B cell (primary cell): ENCODE data around the gene ZNF407. TPM values are rescaled to one million over a fixed set of nuclear protein-coding genes. Genes with fewer than 3 reads are reported as not detected.

Source experiments
- ATAC-seq: fragments of 200-7000 bp; cut with Tn5 transposase; one replicate; pipeline ENCODE4 v1.10.0; 2021; ENCODE audit warnings: low read depth, mild to moderate bottlenecking, moderate number of reproducible peaks, moderate library complexity
- CTCF ChIA-PET: fragments of 350-600 bp; sonication (Branson Sonifier 250); formaldehyde crosslinking; loops from one replicate; lab custom pipeline; 2021; ENCODE audit warnings: antibody characterized with exemption, inconsistent platforms; lab: Charles Lee
- POLR2A ChIA-PET: fragments of 350-600 bp; sonication (Branson Sonifier 250); formaldehyde crosslinking; loops from one replicate; lab custom pipeline; 2021; ENCODE audit warnings: antibody characterized with exemption; lab: Charles Lee
- DNase-seq: peaks from one replicate; pipeline ENCODE4 v3.0.0; 2013
- H2AFZ ChIP-seq: 2 replicates; pipeline ENCODE4 v1.6.1; 2012; ENCODE audit warnings: mild to moderate bottlenecking, low read depth, low read length; ENCODE audit not compliant: insufficient read depth, poor library complexity, severe bottlenecking
- H3K27ac ChIP-seq, 2 donors: 1 replicate in 1 of 2; 2 replicates in 1 of 2; pipeline ENCODE4 v1.5.1; 2012 to 2013; ENCODE audit warnings: low read length in 2 of 2, mild to moderate bottlenecking in 2 of 2, moderate library complexity in 1 of 2
- H3K27me3 ChIP-seq, 4 experiments: fragments of 200-600 bp in 1 of 4; sonication (generic) in 1 of 4; replicated peaks in 1 of 4; 1 replicate in 2 of 4; 2 replicates in 2 of 4; pipeline versions ENCODE4 v1.6.1 to v1.7.0; 2013 to 2016; ENCODE audit warnings: low read length in 3 of 4, mild to moderate bottlenecking in 2 of 4, mixed read lengths in 1 of 4, moderate library complexity in 1 of 4; ENCODE audit not compliant: insufficient read depth in 4 of 4, control insufficient read depth in 3 of 4; ENCODE audit errors: control extremely low read depth in 1 of 4
- H3K36me3 ChIP-seq, 2 experiments: replicated peaks in 1 of 2; 1 replicate in 1 of 2; 2 replicates in 1 of 2; pipeline versions ENCODE4 v1.6.1 to v1.7.1; 2013; ENCODE audit warnings: low read length in 1 of 2; ENCODE audit not compliant: insufficient read depth in 2 of 2, control insufficient read depth in 1 of 2; ENCODE audit errors: control extremely low read depth in 1 of 2, extremely low read depth in 1 of 2
- H3K4me1 ChIP-seq, 2 donors: fragments of 200-600 bp in 1 of 2; sonication (generic) in 1 of 2; 1 replicate in 1 of 2; 2 replicates in 1 of 2; pipeline versions ENCODE4 v1.5.1 to v1.6.1; 2013 to 2017; ENCODE audit warnings: low read length in 2 of 2; ENCODE audit not compliant: control insufficient read depth in 2 of 2, insufficient read depth in 2 of 2
- H3K4me2 ChIP-seq: replicated peaks from 2 replicates; pipeline ENCODE3; 2012; ENCODE audit warnings: mild to moderate bottlenecking, low read depth, low read length; ENCODE audit not compliant: poor library complexity, severe bottlenecking
- H3K4me3 ChIP-seq, 5 experiments: fragments of 200-600 bp in 1 of 5; sonication (generic) in 1 of 5; 1 replicate in 3 of 5; 2 replicates in 2 of 5; pipeline versions ENCODE4 v1.5.1 to v1.7.0; 2011 to 2016; ENCODE audit warnings: low read length in 4 of 5, mild to moderate bottlenecking in 4 of 5, low read depth in 2 of 5, control low read depth in 1 of 5, moderate library complexity in 1 of 5; ENCODE audit not compliant: insufficient read depth in 1 of 5; ENCODE audit errors: control extremely low read depth in 1 of 5, extremely low read depth in 1 of 5
- H3K79me2 ChIP-seq: fragments of 200-600 bp; sonication (generic); one replicate; pipeline ENCODE4 v1.6.0; 2016; ENCODE audit warnings: low read length; ENCODE audit not compliant: control insufficient read depth, insufficient read depth
- H3K9ac ChIP-seq: fragments of 200-600 bp; sonication (generic); 2 replicates; pipeline ENCODE4 v1.6.1; 2017; ENCODE audit warnings: mild to moderate bottlenecking, low read length, moderate library complexity
- H3K9me3 ChIP-seq, 3 donors: one replicate each; pipeline versions ENCODE4 v1.6.1 to v1.7.1; 2013; ENCODE audit warnings: low read length in 2 of 3; ENCODE audit not compliant: control insufficient read depth in 2 of 3, insufficient read depth in 1 of 3; ENCODE audit errors: control extremely low read depth in 1 of 3
- H4K20me1 ChIP-seq: 2 replicates; pipeline ENCODE4 v1.6.0; 2012; ENCODE audit warnings: mild to moderate bottlenecking, low read length; ENCODE audit not compliant: insufficient read depth, control insufficient read depth, poor library complexity, severe bottlenecking
- H3K27ac Mint-ChIP-seq: one replicate; pipeline ENCODE4 v1.8.0; 2021; ENCODE audit warnings: mixed read lengths
- H3K27me3 Mint-ChIP-seq: one replicate; pipeline ENCODE4 v1.8.0; 2021; ENCODE audit warnings: mixed read lengths
- H3K4me1 Mint-ChIP-seq: one replicate; pipeline ENCODE4 v1.8.0; 2021; ENCODE audit warnings: mixed read lengths
- H3K4me3 Mint-ChIP-seq: one replicate; pipeline ENCODE4 v1.8.0; 2021; ENCODE audit warnings: mixed read lengths
- H3K9me3 Mint-ChIP-seq: one replicate; pipeline ENCODE4 v1.8.0; 2022; ENCODE audit warnings: mixed read lengths; ENCODE audit not compliant: insufficient read depth
- CTCF ChIP-seq: fragments of 200-600 bp; IDR thresholded peaks from one replicate; pipeline ENCODE4 v1.8.0; 2022; ENCODE audit warnings: antibody characterized with exemption, mild to moderate bottlenecking
- EZH2 ChIP-seq: IDR thresholded peaks from 2 replicates; pipeline ENCODE4 v1.6.1; 2012; ENCODE audit warnings: borderline replicate concordance, low read depth, mild to moderate bottlenecking, moderate library complexity, low read length; ENCODE audit not compliant: insufficient read depth, poor library complexity, severe bottlenecking
- WGBS: methylation state at CpG from one replicate; pipeline ENCODE4 v1.1.5; 2013; ENCODE audit warnings: missing lambda C conversion rate; ENCODE audit not compliant: insufficient coverage; 5-methylcytosine and 5-hydroxymethylcytosine counted together
- intact Hi-C: fragments of 100-400 bp; cut with micrococcal nuclease; formaldehyde crosslinking; loops from one replicate; pipeline ENCODE4 v1.10.0; 2022
- polyA plus RNA-seq: library from polyadenylated mRNA; depleted of rRNA; stranded (reverse); fragments of >200 nt; gene quantifications from 2 replicates; pipeline ENCODE4 v1.2.3, GENCODE V29; 2012
- total RNA-seq, 2 donors: library from RNA; stranded (reverse); fragments of 120-200 nt in 1 of 2; gene quantifications; 1 replicate in 1 of 2; 2 replicates in 1 of 2; pipeline versions ENCODE4 v1.2.3 to v1.2.4, GENCODE V29; 2013 to 2022

ZNF407 gene
- total and polyA plus RNA-seq, 2 donors (not counting 1 experiment from before 2014, with no cell fraction given) = 4.5 to 37.1 TPM

- H3K36me3 ChIP-seq = peaks cover 0 to 6% of the 10 kb centered on the region in 2 experiments
- H3K9ac ChIP-seq = no peak overlapping the region
- Mint-ChIP-seq H3K27me3 (no peaks in the 10 kb centered on the region), H3K4me3 (no peak overlapping the region), H3K4me1 (no peaks in the 10 kb centered on the region), H3K27ac (no peak overlapping the region), H3K9me3 (no peaks in the 10 kb centered on the region)
- no peaks in the 10 kb centered on the region for H3K27me3 ChIP-seq
- TF ChIP-seq EZH2 (no peak), CTCF (no peak)
- DNase-seq = no peak
- peaks cover 0 to 6% (median 0%) of the 10 kb centered on the region in 3 donors for H3K9me3 ChIP-seq
- no peaks in the 10 kb centered on the region for H3K79me2 ChIP-seq
- H3K4me2 ChIP-seq = no peak overlapping the region
- 96% methylated on average over 3 of the region's 10 CpGs for WGBS
- ChIA-PET CTCF (interaction anchor here (0.6 kb wide), 1 partner anchor 8 kb away, joined by 3 read pairs; no protein-coding TSS in a partner anchor), POLR2A (no interaction called here)
- H3K4me3 ChIP-seq = no peak overlapping the region
- no peak overlapping the region for H3K27ac ChIP-seq
- no peaks in the 10 kb centered on the region for H4K20me1 ChIP-seq
- H2AFZ ChIP-seq = no peak overlapping the region
- no peaks in the 10 kb centered on the region for H3K4me1 ChIP-seq
- ATAC-seq = no peak
- intact Hi-C loops = no loop called here
Observed at GRCh38 chr18:75057169-75057960, 459.7 kb downstream of the ZNF407 start.

- Mint-ChIP-seq H3K9me3 (no peaks in the 10 kb centered on the region), H3K27ac (no peak overlapping the region), H3K27me3 (no peaks in the 10 kb centered on the region), H3K4me3 (no peak overlapping the region), H3K4me1 (no peaks in the 10 kb centered on the region)
- H3K79me2 ChIP-seq = no peaks in the 10 kb centered on the region
- WGBS = 98% methylated on average over 12 of the region's 21 CpGs
- peaks cover 0 to 22% of the 10 kb centered on the region in 2 experiments for H3K36me3 ChIP-seq
- no peak overlapping the region for H2AFZ ChIP-seq
- no peak for ATAC-seq
- no peak overlapping the region for H3K4me2 ChIP-seq
- intact Hi-C loops = no loop called here
- H3K4me3 ChIP-seq = no peak overlapping the region
- peaks cover 0 to 6% (median 0%) of the 10 kb centered on the region in 3 donors for H3K9me3 ChIP-seq
- no peaks in the 10 kb centered on the region for H4K20me1 ChIP-seq
- TF ChIP-seq EZH2 (no peak), CTCF (no peak)
- DNase-seq = no peak
- no peak overlapping the region for H3K27ac ChIP-seq
- POLR2A ChIA-PET = no interaction called here
- no peaks in the 10 kb centered on the region for H3K27me3 ChIP-seq
- H3K4me1 ChIP-seq = no peaks in the 10 kb centered on the region
- CTCF ChIA-PET = no interaction called here
- H3K9ac ChIP-seq = no peak overlapping the region
Observed at GRCh38 chr18:75060185-75060584, 462.5 kb downstream of the ZNF407 start.
